Measurements from ENCODE around the gene C16orf54. TPM values are rescaled to one million over a fixed set of nuclear protein-coding genes. Genes with fewer than 3 reads are reported as not detected.

The C16orf54 gene
- total and polyA plus RNA-seq, 2 experiments from 2014 or later, result 3.2 TPM; not detected in 1

GRCh38 chr16:29744541-29745101, 1.2 kb downstream of the C16orf54 start:
- H3K36me3 Mint-ChIP-seq (ENCODE audit: low read depth), result peaks cover 44% of the 10 kb centered on the region
- 0 out of 2 replicates have a peak overlapping the region, but pooled peaks have one; percentile 55 for H3K27ac ChIP-seq (ENCODE audit: low read depth)
- no peak for TF ChIP-seq ETS1 (IDR thresholded peaks at IDR 0.05)
- TF ChIP-seq POLR2AphosphoS5 (IDR thresholded peaks at IDR 0.05; ENCODE audit: low read depth), result peak; percentile 58

GRCh38 chr16:29743827-29744531, 1.8 kb downstream of the C16orf54 start:
- Histone ChIP-seq H3K4me2 (no peak overlapping the region), H3K4me1 (ENCODE audit: insufficient read depth) (peaks cover 3% of the 10 kb centered on the region; the same call in 1 of the 2 replicates), H4K20me1 (replicated peaks; ENCODE audit: insufficient read depth) (peaks cover 21% of the 10 kb centered on the region), H3K9me2 (ENCODE audit: insufficient read depth) (no peaks in the 10 kb centered on the region), H2AFZ (no peak overlapping the region), H3K36me3 (ENCODE audit: insufficient read depth) (no peaks in the 10 kb centered on the region), H3K79me2 (replicated peaks; ENCODE audit: insufficient read depth) (no peaks in the 10 kb centered on the region), H3K27ac (ENCODE audit: low read depth) (0 out of 2 replicates have a peak overlapping the region, but pooled peaks have one; percentile 55), H3F3A (replicated peaks; ENCODE audit: low read depth) (peaks cover 47% of the 10 kb centered on the region), H3K4me3 (no peak overlapping the region), H3K27me3 (ENCODE audit: insufficient read depth) (no peaks in the 10 kb centered on the region)
- Mint-ChIP-seq H3K27me3 (ENCODE audit: insufficient read depth, low read depth, poor library complexity) (peaks cover 57% of the 10 kb centered on the region), H3K4me3 (no peak overlapping the region), H3K9me3 (peaks cover 35% of the 10 kb centered on the region), H3K36me3 (ENCODE audit: low read depth) (peaks cover 42% of the 10 kb centered on the region), H3K27ac (no peak overlapping the region), H3K4me1 (peaks cover 3% of the 10 kb centered on the region)
- peak; percentile 34 for ATAC-seq
- peak; percentile 35 for DNase-seq (ENCODE audit: low spot score)
- no peak for TF ChIP-seq ZNF462 (CRISPR knock-in tag; IDR thresholded peaks at IDR 0.05)
- no peak for TF ChIP-seq EZH2 (IDR thresholded peaks at IDR 0.05; ENCODE audit: low read depth, unreplicated experiment)
- TF ChIP-seq ETS1 (IDR thresholded peaks at IDR 0.05), result no peak
- no peak for TF ChIP-seq ZNF114 (CRISPR knock-in tag; IDR thresholded peaks at IDR 0.05)
- TF ChIP-seq ZNF331 (CRISPR knock-in tag; IDR thresholded peaks at IDR 0.05; ENCODE audit: low read depth), result no peak
- TF ChIP-seq POLR2AphosphoS5 (IDR thresholded peaks at IDR 0.05; ENCODE audit: low read depth), result no peak
- no peak for TF ChIP-seq EZH2phosphoT487 (IDR thresholded peaks at IDR 0.05; ENCODE audit: unreplicated experiment)
- no peak for TF ChIP-seq NANOG (IDR thresholded peaks at IDR 0.05; ENCODE audit: borderline replicate concordance)
- no peak for TF ChIP-seq CREB1 (CRISPR knock-in tag; IDR thresholded peaks at IDR 0.05; ENCODE audit: low read depth)

More at GRCh38 chr16:29744541-29745101, 1.2 kb downstream of the C16orf54 start:
- Histone ChIP-seq H3K79me2 (replicated peaks; ENCODE audit: insufficient read depth) (no peaks in the 10 kb centered on the region), H3K27me3 (ENCODE audit: insufficient read depth) (no peaks in the 10 kb centered on the region), H3K36me3 (ENCODE audit: insufficient read depth) (no peaks in the 10 kb centered on the region), H3K9me2 (ENCODE audit: insufficient read depth) (no peaks in the 10 kb centered on the region), H2AFZ (no peak overlapping the region), H3K4me1 (ENCODE audit: insufficient read depth) (peaks cover 3% of the 10 kb centered on the region; the same call in 1 of the 2 replicates), H3K4me3 (no peak overlapping the region), H3K4me2 (no peak overlapping the region), H3F3A (replicated peaks; ENCODE audit: low read depth) (peaks cover 46% of the 10 kb centered on the region), H4K20me1 (replicated peaks; ENCODE audit: insufficient read depth) (peaks cover 21% of the 10 kb centered on the region)
- peak; percentile 33 for DNase-seq (ENCODE audit: low spot score)
- Mint-ChIP-seq H3K27me3 (ENCODE audit: insufficient read depth, low read depth, poor library complexity) (peaks cover 55% of the 10 kb centered on the region), H3K4me1 (peaks cover 3% of the 10 kb centered on the region), H3K9me3 (peaks cover 40% of the 10 kb centered on the region), H3K27ac (no peak overlapping the region), H3K4me3 (no peak overlapping the region)
- ATAC-seq, result peak; percentile 26

Measured in GM23338 (cell line).